GM18867 (cell line): ENCODE results near the gene NFAM1.

Experiments
- ATAC-seq: cut with Tn5 transposase; IDR thresholded peaks from one replicate; pipeline ENCODE4 v1.9.1; 2021; ENCODE audit warnings: mild to moderate bottlenecking, moderate library complexity; ENCODE audit not compliant: unreplicated experiment

Gene NFAM1

GRCh38 chr22:42384506-42384905, 47.7 kb downstream of the NFAM1 start:
- no peak for ATAC-seq

- ATAC-seq: no peak
Measured at GRCh38 chr22:42383851-42384417, 48.3 kb downstream of the NFAM1 start.

- ATAC-seq: no peak
Measured at GRCh38 chr22:42383287-42383686, 48.9 kb downstream of the NFAM1 start.

- ATAC-seq: no peak
Measured at GRCh38 chr22:42380769-42381551, 51.2 kb downstream of the NFAM1 start.

GRCh38 chr22:42379966-42380537, 52.2 kb downstream of the NFAM1 start:
- no peak for ATAC-seq

- ATAC-seq: no peak
Measured at GRCh38 chr22:42376711-42377554, 55.3 kb downstream of the NFAM1 start.

GRCh38 chr22:42375982-42376381, 56.2 kb downstream of the NFAM1 start:
- no peak for ATAC-seq

- no peak for ATAC-seq
Measured at GRCh38 chr22:42372976-42373375, 59.2 kb downstream of the NFAM1 start.

GRCh38 chr22:42371501-42371900, 60.7 kb downstream of the NFAM1 start:
- no peak for ATAC-seq

- ATAC-seq: no peak
Measured at GRCh38 chr22:42371099-42371498, 61.1 kb downstream of the NFAM1 start.

- peak; percentile 95 for ATAC-seq
Measured at GRCh38 chr22:42369250-42370041, 62.8 kb downstream of the NFAM1 start.

GRCh38 chr22:42368379-42369249, 63.6 kb downstream of the NFAM1 start:
- peak; percentile 17 for ATAC-seq

- no peak for ATAC-seq
Measured at GRCh38 chr22:42367980-42368378, 64.2 kb downstream of the NFAM1 start.

GRCh38 chr22:42366806-42367581, 65.2 kb downstream of the NFAM1 start:
- ATAC-seq: no peak

GRCh38 chr22:42365942-42366695, 66.1 kb downstream of the NFAM1 start:
- no peak for ATAC-seq

GRCh38 chr22:42365111-42365865, 66.9 kb downstream of the NFAM1 start:
- no peak for ATAC-seq

- no peak for ATAC-seq
Measured at GRCh38 chr22:42364604-42365110, 67.5 kb downstream of the NFAM1 start.
